Measurements from ENCODE around the gene CDC42BPB.

Gene CDC42BPB

DNA sequence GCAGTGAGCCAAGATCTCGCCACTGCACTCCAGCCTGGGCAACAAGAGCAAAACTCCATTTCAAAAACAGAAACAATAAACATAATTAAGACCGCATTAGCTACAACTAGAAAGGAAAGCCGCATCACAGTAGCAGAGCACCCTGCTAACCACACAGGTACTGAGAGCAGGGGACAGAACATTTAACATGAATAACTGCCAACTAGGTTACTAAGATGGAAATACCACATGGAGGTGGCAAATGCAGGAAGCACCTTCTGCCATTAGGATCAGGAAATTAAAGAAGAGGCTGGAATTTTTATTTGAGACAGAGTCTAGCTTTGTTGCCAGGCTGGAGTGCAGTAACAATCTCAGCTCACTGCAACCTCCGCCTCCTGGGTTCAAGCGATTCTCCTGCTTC, 41.9 kb downstream of the CDC42BPB start:
- DNase-seq, result no peak

DNA sequence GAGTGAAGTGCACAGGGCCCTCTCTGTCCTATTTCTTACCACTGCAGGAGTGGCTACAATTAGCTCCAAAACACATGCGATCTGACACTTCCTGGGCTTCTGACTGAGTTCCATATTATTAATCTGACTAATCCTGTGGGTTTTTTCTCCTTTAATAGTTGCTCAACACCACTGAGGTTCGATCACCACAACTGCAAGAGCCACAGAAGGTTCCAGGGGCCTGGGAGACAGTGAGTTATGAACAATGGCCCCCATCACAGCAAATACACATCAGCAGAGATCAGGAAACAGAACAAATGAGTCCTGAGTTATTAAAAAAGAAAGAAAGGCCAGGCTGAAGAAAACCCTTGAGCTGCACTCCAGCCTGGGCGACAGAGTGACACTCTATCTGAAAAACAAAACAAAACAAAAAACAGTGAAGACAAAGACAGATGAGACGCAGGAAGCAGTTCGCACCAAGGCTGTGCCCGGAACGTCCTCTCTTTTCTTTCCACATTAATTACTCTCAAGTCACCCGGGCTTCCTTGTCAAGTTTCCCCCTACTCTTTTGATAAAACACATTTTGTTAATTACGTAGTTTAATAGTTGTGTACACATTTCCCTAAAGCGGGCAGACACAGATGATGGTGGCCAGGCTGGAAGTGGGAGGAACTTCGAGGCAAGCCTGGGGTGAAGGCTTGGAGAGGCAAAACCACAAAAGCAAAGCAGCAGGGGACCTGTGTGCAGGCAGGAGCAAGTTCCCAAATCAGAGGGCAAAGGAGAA, 42.7 kb downstream of the CDC42BPB start:
- DNase-seq, result no peak

DNA sequence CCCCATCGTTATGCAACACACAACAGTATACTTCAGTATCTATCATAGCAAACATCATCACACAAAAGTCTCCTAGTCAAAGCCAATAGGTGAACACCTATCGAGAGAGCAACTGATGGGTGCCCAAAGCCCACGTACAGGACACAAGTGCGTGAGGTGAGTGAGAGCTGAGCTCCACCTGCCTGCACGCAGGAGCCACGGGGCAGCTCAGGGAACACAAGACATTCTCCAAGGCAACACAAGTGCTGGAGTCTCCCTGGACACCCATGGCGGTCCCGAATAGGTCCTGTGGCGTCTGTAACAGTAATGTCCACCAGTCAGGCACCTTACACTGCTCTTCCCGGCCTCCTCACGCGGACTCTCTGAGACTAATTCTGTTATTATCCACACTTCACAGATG, 44.3 kb downstream of the CDC42BPB start:
- no peak for DNase-seq

DNA sequence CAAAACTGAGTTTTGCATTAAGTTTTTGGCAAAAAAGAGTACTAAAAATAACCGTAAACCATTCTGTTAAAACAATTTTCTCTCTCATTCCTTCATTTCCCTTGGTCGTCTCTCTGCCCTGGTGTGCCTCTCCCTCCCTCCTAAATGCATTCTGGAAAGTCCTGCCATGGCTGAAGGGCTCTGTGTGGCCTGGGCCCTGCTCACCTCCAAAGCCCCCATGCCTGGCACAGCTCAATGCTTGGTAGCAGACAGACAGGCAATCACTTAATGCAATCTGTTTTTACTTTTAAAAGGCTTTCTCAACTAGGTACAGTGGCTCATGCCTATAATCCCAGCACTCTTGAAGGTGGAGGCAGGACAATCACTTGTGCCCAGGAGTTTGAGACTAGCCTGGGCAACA, 47.8 kb downstream of the CDC42BPB start:
- no peak for DNase-seq

DNA sequence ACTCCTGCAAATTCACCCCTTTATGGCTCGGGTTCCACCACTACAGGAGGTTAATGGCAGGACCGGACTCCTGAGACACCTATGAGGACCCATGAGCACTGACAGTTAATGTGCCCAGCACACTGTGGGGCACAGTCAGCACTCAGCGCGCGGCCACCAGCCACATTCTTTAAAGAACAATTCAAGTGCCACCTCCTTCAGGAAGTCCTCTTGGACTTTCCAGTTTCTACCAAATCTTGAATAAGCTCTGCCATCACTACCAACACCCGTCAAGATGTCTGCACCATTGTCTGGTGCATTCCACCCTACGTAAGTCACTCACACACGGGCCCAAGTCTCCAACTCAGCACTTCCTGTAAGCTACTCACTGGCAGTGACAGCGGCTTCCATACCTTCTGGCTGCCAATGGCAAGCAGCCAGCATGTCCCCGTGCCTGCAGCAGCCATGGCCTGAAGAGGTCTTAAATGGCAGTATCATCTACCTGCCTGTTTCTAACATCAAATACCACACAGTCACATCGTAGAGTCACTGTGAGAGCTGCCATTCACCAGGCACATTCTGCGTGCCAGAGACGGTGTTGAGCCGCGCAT, 48.5 kb downstream of the CDC42BPB start:
- DNase-seq, result no peak

DNA sequence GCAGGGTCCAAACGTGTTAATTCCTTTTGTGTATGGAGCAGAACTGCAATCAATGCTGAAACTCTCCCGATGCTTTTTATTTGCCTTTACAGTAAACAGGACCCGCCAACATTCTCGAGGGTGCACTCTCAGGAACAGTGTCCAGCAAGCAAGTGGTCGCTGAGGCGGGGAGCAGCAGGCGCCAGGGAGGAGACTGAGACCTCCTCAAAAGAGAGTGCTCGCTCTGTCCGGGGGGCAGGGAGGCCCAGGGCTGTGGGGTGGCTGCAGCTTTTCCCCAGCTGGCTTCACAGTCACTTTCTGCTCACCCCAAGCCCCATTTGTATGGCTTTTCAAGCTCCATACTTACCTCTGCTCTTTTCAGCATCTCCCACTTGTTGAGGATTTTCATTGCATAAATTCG, 49.2 kb downstream of the CDC42BPB start:
- no peak for DNase-seq

DNA sequence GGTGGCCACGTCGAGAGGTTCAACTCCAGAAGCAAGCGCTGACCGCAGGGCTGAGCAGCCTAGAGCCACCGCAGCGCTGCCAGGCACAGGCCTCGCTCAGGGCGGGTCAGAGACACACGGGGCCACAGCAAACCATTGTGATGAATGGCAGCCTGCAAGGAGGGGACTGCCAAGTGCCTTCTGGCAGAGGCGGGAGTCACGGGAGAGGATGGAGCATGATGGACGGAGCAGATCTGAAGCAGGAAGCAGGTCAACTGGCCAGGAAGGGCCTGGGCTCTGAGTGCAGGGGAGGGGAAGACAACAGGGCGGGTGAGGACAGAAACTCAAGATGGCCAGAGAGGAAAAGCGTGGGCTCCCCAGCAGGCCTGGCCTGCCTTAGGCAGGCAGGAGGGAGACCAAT, 49.8 kb downstream of the CDC42BPB start:
- DNase-seq, result no peak

DNA sequence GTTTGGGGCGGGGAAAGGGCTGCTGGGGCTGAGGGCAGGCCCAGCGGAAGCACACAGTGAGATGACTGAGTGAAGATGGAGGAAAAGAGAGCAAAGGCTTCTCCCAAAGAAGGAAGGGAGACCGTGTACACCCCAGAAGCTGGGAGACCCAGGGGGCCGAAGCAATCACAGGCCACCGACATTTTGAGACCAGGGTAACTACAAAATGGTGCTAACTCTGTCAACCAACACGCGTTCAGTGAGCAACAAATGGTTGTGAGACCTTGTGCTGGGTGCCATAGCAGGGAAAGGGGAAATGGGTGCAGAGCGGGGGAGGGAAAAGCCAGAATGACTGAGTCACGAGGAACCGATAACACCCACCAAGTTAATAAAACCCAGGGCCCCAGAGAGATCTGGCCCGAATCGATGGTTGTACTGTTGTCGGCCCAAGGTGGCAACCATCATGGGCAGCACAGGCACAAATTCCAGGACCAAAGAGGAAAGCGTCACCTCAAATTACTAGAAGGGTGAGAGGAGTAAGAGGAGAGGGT, 50.3 kb downstream of the CDC42BPB start:
- DNase-seq, result no peak

DNA sequence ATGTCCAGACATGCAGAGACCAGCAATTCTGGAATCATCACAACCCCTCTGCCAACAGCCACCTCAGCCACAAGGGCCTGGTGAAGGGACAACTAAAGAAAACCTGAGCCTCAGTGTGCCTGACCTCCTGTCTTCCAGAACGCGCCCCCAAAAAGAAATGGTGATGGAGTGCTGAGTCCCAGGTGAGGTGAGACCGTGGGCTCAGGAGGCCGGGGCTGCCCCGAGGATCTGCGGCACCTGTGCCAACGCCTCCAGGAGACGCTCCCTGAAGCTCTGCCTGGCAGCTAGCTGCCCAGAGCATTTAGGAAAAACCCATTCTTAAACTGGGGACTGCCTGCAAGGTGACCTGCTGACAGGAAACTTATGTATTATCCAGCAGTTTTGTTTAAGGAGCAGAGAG, 51.2 kb downstream of the CDC42BPB start:
- DNase-seq, result no peak

DNA sequence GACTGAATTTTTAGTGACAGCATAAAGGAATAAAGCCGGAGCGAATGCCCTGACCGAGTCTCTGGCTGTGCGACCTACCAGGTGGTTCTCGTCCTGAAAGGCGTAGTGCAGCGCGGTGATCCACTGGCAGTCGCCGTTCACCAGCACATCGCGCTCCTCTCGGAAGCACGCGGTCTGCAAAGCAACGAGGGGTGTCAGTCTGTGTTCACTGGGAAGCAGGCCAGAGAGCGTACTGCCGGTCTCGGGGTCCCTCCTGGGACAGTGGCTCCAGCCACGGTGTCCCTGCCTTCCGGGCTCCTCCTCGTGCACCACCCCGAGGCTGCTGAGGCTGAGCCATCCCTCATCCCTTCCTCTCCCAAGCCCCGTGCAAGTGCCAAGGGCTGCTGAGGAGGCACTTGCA, 53.5 kb downstream of the CDC42BPB start:
- DNase-seq, result no peak

DNA sequence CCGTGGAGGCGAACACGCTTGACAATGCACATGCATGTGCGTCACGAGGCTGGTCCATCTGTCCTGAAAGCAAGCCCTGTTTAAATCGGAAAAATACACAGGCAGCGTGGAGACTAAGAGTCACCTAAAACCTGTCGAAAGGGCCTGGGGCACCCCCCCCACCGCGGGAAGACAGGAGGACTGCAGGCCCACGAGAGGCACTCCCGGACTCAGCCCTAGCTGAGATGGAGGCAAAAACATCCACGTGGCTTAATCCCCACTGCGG, 54.1 kb downstream of the CDC42BPB start:
- DNase-seq, result no peak

DNA sequence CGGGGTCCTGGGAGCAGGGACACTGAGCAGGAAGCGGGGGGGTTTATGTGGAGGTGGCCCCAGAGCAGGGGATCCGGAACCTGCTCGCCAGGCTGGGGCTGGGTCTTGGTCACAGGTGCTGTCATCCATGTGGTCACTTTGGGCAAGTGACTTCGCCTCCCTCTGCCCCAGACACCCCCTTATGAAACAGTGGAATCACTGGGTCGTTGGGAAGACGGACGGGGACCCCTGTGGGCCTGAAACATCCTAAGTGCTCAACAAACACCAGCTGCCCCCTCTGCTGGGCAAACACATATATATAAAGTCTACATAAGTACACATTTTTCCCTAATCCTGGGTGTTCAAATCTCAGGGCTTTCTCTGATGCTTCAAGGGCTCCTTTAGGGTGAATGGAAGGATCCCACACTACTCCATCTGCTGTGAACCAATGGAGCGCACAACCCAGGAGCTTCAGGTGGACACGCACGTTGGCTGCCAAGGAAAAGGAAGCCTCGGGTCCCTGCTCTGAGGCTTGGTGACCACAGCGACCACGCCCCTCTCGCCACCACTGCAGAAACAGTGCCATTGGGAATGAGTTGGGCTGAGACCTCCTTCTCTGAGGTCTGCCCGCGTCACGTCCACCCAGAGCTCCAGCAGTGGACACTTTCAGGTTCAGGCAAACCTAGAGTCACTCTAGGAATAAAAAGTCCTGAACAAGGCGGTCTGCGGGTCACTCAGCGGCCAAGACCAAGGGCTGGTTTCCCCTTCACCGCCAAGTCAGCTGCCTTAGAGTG, 54.6 kb downstream of the CDC42BPB start:
- no peak for DNase-seq

DNA sequence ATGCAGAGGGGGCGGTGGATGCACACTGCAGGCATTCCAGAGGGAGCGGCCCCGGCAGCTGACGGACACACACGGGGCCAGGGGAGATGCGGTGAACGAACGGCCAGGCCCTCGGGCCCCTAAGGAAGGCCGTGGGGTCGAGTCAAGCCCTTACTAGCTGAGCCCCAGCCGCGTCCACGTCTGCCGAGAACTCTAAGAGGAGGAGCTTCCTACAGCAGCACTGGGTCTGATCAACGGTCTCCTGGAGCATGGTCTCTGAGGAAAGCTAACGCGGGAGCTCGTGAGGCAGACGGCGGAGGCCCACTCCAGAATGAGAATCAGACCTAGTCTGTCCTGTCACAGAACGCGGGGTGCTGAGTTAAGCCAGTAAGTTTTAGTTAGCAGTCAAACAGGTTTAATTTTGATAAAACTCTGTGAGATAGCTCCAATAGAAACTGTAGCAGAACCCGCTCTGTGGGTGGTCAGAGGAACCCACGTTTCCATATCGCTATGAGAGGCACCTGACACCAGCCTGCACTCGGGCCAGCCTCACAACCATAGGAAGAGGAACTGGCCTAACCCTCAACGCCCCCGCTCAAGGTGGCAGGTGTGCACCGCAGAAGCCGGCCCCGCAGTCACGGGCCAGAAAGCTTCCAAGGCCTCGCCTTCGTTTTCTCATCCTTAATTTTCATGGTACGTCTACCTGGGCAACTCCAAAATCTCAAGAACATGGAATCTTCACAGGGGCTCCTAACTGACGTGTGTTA, 55.5 kb downstream of the CDC42BPB start:
- DNase-seq, result no peak

DNA sequence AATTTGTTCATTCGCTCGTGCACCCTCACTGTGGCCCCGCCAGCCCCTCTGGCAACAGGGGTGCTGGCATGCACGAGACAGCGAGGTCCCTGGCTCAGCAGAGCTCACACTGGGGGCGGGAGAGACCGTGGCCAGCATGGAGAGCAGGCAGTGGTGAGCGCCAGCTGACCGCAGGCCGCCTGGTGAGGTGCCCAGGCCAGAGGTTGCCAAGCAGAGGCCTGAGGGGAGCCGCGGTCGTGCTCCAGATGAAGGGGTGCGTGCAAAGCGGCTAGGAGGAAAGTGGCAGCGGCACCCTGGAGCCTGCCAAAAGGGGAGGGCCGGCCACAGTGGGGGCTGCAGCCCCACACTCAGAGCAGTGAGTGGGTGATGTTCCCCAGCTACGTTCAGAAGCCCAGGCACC, 56.1 kb downstream of the CDC42BPB start:
- no peak for DNase-seq

DNA sequence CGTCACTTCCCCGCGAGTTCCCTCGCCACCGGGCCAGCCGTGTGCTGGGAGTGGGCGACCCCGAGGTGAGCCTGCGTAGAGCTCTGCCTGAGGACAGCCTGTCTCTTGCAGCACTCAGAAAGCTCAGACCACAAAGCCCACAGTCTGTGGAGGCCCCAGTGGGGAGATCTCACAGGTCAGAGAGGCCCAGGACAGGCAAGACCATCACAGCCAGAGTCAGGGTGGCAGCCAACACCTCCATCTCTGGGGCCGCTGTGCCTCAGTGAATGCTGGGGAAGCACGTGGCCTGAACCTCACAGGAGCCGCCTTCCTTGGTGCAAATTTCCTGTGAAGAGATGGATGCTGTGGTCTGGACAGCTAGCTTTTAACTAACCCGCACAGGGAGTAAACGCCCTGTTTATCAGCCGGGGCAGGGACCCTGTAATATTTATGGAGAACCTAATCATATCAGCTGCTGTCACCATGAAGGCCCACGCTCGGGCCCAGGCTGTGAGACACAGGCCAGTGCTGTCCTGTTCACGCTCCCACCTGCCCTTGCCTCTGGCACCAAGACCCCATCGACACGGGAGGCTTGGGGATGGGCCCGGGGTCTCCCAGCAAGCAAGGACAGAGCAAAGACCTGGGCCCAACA, 56.9 kb downstream of the CDC42BPB start:
- no peak for DNase-seq

DNA sequence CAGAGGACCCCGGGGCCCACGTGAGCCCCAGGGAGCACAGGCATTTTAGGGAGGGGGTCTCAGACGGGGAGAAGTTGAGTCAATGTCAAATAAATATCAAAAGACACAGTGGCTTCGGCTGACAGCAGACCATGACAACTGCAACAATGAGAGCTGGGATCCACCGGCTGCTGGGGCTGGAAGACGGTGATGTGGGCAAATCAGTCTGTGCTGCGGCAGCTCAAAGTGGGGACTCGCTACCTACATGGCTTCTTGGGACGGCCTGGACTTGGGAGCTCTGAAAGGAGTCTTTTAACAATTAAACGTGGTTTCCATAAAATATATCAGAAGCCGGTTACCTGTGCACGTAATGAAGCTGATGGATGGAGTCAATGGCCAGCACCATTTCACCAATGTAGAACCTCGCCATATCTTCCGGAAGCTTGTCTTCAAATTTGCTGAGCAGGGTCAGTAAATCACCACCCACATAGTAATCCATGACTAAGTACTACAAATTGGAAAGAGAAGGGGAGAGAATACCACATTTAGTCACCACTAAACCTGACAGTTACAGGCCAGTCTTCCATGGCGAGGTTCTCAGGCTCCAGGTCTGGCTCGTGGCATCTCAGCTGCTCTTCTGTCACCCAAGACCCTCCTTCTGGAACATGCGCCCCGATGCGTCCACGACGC, 58.0 kb downstream of the CDC42BPB start:
- DNase-seq, result no peak

DNA sequence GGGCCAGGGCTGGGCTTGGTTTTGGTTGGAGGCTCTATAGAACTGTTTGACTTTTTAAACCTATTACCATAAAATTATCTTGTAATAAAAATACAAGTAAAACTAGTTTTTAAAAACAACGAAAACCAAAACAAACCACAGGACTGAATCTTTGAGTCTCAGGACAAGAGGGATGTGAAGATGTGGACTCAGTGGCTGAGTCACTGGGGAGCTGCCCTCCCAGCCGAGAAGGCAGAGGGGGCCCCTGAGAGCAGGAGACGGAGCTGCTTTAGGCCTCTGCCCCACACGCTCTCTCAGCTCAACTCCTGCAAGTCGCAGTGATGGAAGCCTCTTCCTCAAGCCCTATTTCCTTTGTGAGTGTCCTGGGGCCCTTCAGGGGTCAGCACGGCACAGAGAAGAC, 59.0 kb downstream of the CDC42BPB start:
- DNase-seq, result no peak

DNA sequence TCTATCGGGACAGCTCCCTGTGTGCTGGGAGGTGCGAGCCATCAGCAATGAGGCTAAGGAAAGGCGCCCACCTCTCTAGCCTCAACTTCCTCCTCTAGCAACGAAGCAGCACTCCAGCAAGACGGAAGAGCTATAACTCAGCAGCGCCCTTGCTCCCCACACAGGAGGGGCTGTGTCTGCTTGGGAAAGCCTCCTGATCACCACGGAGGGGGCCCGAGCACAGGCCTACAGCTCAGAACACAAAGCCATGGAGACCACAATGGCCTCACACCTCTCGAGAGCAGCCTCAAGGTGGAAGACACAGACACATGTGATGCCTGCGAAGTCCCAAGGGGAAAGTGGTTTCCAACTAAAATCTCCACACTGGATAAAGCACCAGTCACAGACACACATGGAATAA, 60.4 kb downstream of the CDC42BPB start:
- no peak for DNase-seq

DNA sequence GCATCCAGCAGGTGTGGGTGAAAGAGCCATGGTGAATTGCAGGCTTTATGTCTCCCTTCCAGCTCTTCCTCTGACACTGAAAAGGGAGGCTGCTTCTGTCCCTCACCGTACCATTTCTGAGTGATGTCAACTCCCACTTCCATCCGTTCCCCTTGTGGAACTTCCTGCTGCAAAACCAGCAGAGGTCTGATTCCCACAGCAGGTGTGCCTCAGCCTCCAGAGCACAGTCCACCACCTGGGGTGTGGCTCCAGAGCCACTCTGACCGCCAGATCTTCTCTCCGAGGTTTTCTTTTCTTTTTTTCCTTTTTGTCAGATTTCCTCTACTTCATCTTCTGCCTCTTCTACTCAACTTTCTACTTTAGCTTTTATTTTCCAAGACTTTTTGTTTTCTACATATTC, 62.7 kb downstream of the CDC42BPB start:
- DNase-seq, result no peak

DNA sequence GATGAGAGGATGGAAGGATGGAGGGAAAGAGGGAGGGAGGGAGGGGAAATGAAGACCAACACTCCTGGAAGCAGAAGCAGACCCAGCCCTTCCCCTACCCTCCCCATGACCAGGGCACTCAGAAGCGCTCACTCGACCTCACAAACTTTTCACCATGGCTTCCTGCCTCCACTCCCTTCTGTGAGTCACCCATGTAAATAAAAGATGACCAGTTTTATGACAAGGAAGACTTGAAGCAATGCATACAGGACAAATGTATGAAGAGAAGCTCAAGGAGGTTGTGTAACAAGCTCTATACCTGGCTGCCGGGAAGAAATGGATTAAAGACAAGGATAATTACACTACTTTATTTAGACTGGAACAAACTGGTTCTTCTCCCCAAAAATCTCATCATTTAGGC, 63.8 kb downstream of the CDC42BPB start:
- DNase-seq, result no peak

DNA sequence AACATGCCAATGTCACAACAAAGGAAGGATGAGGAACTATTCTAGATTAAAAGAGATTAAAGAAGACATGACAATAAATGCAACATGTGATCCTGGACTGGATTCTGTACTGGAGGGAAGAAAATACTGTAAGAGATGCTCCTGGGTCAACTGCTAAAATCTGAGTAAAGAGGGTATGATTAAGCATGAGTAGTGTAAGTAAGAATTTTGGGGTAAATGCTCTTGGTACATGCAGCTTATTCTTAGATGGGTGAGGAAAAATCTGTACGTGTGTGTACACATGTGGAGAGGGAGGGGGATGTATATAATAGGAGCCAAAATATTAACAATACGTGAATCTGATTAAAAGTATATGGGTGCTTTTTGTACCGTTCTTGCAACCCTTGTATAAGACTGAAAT, 66.0 kb downstream of the CDC42BPB start:
- no peak for DNase-seq

DNA sequence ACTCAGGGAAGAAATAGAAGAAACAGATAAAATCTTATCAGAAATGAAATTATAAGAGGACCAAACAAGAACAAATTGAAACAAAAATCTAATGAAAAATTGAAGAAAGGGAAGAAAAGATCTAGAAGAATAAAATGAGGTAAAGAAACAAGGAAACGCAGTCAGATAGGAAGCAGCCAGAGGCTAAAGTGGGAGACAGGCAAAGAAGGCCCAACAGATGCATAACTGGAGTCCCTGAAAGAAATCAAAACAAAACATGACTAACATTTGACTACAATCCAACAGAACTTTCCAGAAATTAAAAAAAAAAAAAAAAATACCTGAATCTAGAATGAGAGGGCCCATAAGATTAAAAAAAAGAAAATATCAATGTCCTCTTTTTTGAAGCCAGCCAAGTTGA, 69.3 kb downstream of the CDC42BPB start:
- no peak for DNase-seq

All from islet precursor cell (in vitro differentiated cells).